Mesendoderm (in vitro differentiated cells): ENCODE results near the gene DMC1.
"Not testable (repeated sequence)": the region's sequence is repeated elsewhere in the genome, so short reads cannot be mapped to it uniquely, and the experiment has no call there.

Source experiments
- DNase-seq: peaks from one replicate; pipeline ENCODE4 v3.0.0; 2013
- H2AK5ac ChIP-seq: 2 replicates; pipeline ENCODE4 v1.6.1; 2013; ENCODE audit warnings: low read length, inconsistent platforms
- H2BK120ac ChIP-seq: 2 replicates; pipeline ENCODE4 v1.6.1; 2013; ENCODE audit warnings: low read depth, mild to moderate bottlenecking, low read length, moderate library complexity, mixed read lengths
- H2BK15ac ChIP-seq: replicated peaks from 2 replicates; pipeline ENCODE4 v1.6.1; 2013; ENCODE audit warnings: low read depth, mild to moderate bottlenecking, moderate library complexity
- H2BK5ac ChIP-seq: 2 replicates; pipeline ENCODE4 v1.6.1; 2013; ENCODE audit warnings: low read length, inconsistent platforms
- H3K18ac ChIP-seq: 2 replicates; pipeline ENCODE4 v1.6.1; 2013; ENCODE audit warnings: mild to moderate bottlenecking, low read length, mixed read lengths
- H3K23ac ChIP-seq: one replicate; pipeline ENCODE4 v1.6.1; 2013; ENCODE audit warnings: low read length
- H3K27ac ChIP-seq: 2 replicates; pipeline ENCODE4 v1.5.1; 2013; ENCODE audit warnings: low read depth, mild to moderate bottlenecking, inconsistent platforms, low read length, moderate library complexity
- H3K27me3 ChIP-seq: 2 replicates; pipeline ENCODE4 v1.6.1; 2013; ENCODE audit warnings: low read length, control low read depth, mild to moderate bottlenecking, inconsistent platforms; ENCODE audit not compliant: insufficient read depth, poor library complexity
- H3K36me3 ChIP-seq: 2 replicates; pipeline ENCODE4 v1.6.1; 2013; ENCODE audit warnings: low read length, inconsistent platforms; ENCODE audit not compliant: control insufficient read depth, insufficient read depth
- H3K4ac ChIP-seq: one replicate; pipeline ENCODE4 v1.6.1; 2013; ENCODE audit warnings: low read depth, mild to moderate bottlenecking, low read length, moderate library complexity
- H3K4me1 ChIP-seq: 2 replicates; pipeline ENCODE4 v1.6.1; 2013; ENCODE audit warnings: low read depth, low read length, inconsistent platforms; ENCODE audit not compliant: control insufficient read depth
- H3K4me2 ChIP-seq: 2 replicates; pipeline ENCODE4 v1.6.1; 2013; ENCODE audit warnings: low read length
- H3K4me3 ChIP-seq: 2 replicates; pipeline ENCODE4 v1.5.1; 2013; ENCODE audit warnings: mild to moderate bottlenecking, low read length
- H3K56ac ChIP-seq: one replicate; pipeline ENCODE4 v1.6.1; 2013; ENCODE audit warnings: low read length
- H3K79me1 ChIP-seq: 2 replicates; pipeline ENCODE4 v1.6.1; 2013; ENCODE audit warnings: low read length, inconsistent platforms
- H3K79me2 ChIP-seq: 2 replicates; pipeline ENCODE4 v1.6.1; 2013; ENCODE audit warnings: mild to moderate bottlenecking, low read length; ENCODE audit not compliant: control insufficient read depth, insufficient read depth
- H3K9ac ChIP-seq: 2 replicates; pipeline ENCODE4 v1.6.1; 2013; ENCODE audit warnings: low read length, inconsistent platforms
- H4K5ac ChIP-seq: one replicate; pipeline ENCODE4 v1.6.1; 2013; ENCODE audit warnings: low read length
- H4K8ac ChIP-seq: one replicate; pipeline ENCODE4 v1.6.1; 2013; ENCODE audit warnings: low read depth, mild to moderate bottlenecking, control low read depth, low read length, moderate library complexity
- WGBS: extraction: QIAGEN DNeasy Blood & Tissue Kit; methylation state at CpG from one replicate; pipeline ENCODE4 v1.1.7; 2013; ENCODE audit warnings: low lambda C conversion rate, missing lambda C conversion rate; ENCODE audit not compliant: insufficient coverage; ENCODE audit errors: extremely low coverage; 5-methylcytosine and 5-hydroxymethylcytosine counted together

Gene DMC1

GRCh38 chr22:38470179-38470578 lies 99.8 kb downstream of the DMC1 start:
- H3K4me1 ChIP-seq, H3K27ac ChIP-seq, H3K23ac ChIP-seq, H2BK15ac ChIP-seq, H3K79me2 ChIP-seq, DNase-seq, H2BK5ac ChIP-seq, H3K4me3 ChIP-seq, H3K79me1 ChIP-seq, H2AK5ac ChIP-seq, H2BK120ac ChIP-seq, H3K4ac ChIP-seq, H3K56ac ChIP-seq, H3K18ac ChIP-seq, H3K4me2 ChIP-seq, H4K8ac ChIP-seq, H3K36me3 ChIP-seq, H3K9ac ChIP-seq, H4K5ac ChIP-seq, H3K27me3 ChIP-seq: not testable (repeated sequence)
- WGBS = no CpG with 5 or more reads among the region's 10 CpGs

DNA sequence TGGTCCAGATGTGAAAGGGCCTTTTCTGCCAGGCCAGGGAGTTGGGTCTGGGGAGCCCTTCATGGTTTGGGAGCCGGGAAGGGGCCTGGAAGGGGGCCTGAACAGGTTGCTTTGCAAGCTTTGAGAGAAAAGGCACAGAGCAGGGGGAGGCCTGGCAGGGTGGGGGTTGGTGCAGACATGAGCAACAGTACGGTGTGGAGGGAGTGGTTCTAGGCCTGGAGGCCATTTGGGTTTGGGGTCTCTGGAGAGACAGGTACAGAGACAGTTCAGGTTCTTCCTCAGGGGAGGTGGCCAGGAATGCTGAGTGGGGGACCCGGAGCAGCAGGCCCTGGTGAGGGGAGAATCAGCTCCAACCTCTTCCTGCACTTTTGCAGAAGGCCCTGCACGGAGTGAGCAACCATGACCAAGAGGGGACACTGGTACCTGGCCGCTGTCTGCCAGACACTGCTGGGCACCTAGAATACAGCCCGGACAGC lies 100.6 kb downstream of the DMC1 start:
- no peak overlapping the region for H3K18ac ChIP-seq
- H4K5ac ChIP-seq = no peak overlapping the region
- no peak overlapping the region for H3K27ac ChIP-seq
- H3K27me3 ChIP-seq = no peaks in the 10 kb centered on the region
- no peak overlapping the region for H4K8ac ChIP-seq
- no peak overlapping the region for H2AK5ac ChIP-seq
- H3K79me2 ChIP-seq = no peaks in the 10 kb centered on the region
- no peaks in the 10 kb centered on the region for H3K36me3 ChIP-seq
- H2BK5ac ChIP-seq = no peak overlapping the region
- H3K4me3 ChIP-seq = no peak overlapping the region
- no peak overlapping the region for H2BK120ac ChIP-seq
- no peak overlapping the region for H2BK15ac ChIP-seq
- no peak overlapping the region for H3K23ac ChIP-seq
- DNase-seq = no peak
- no peaks in the 10 kb centered on the region for H3K4me1 ChIP-seq
- no peaks in the 10 kb centered on the region for H3K79me1 ChIP-seq
- no peak overlapping the region for H3K9ac ChIP-seq
- H3K4me2 ChIP-seq = no peak overlapping the region
- WGBS = no CpG with 5 or more reads among the region's 6 CpGs
- H3K4ac ChIP-seq = no peak overlapping the region
- H3K56ac ChIP-seq = no peak overlapping the region
